Activated T-cell treated with anti-CD3 and anti-CD28 coated beads, Interleukin-2, amount 50 U/mL, for 4 hours (primary cell): ENCODE results near the gene GADD45GIP1. TPM values are rescaled to one million over a fixed set of nuclear protein-coding genes. Genes with fewer than 3 reads are reported as not detected.
"Not testable (repeated sequence)": the region's sequence is repeated elsewhere in the genome, so short reads cannot be mapped to it uniquely, and the experiment has no call there.

Experiments
- ATAC-seq, 2 donors: fragments of 200-7000 bp; cut with Tn5 transposase; one replicate each; pipeline ENCODE4 v1.10.0; 2021
- DNase-seq: peaks from one replicate; pipeline ENCODE4 v3.0.0-alpha.2; 2020
- H3K27me3 Mint-ChIP-seq: one replicate; pipeline ENCODE4 v1.8.0; 2021; ENCODE audit warnings: low read depth, mixed read lengths
- H3K36me3 Mint-ChIP-seq: one replicate; pipeline ENCODE4 v1.8.0; 2022; ENCODE audit warnings: mixed read lengths; ENCODE audit not compliant: insufficient read depth
- H3K4me1 Mint-ChIP-seq: one replicate; pipeline ENCODE4 v1.8.0; 2021; ENCODE audit warnings: low read depth, mixed read lengths
- H3K4me3 Mint-ChIP-seq: one replicate; pipeline ENCODE4 v1.8.0; 2021; ENCODE audit warnings: mild to moderate bottlenecking, moderate library complexity, mixed read lengths
- H3K9me3 Mint-ChIP-seq: one replicate; pipeline ENCODE4 v1.8.0; 2021; ENCODE audit warnings: mixed read lengths
- total RNA-seq, 3 donors: library from RNA; stranded (reverse); gene quantifications; one replicate each; pipeline ENCODE4 v1.2.1, GENCODE V29; 2021

The GADD45GIP1 gene
- total RNA-seq, 3 donors from 2014 or later: 60.5 to 65.2 (median 61.8) TPM

- H3K4me3 Mint-ChIP-seq: peak overlapping the region; percentile 91
- peaks cover 32% of the 10 kb centered on the region for H3K4me1 Mint-ChIP-seq
- H3K9me3 Mint-ChIP-seq: no peaks in the 10 kb centered on the region
- H3K27me3 Mint-ChIP-seq: peaks cover 2% of the 10 kb centered on the region
- H3K36me3 Mint-ChIP-seq: peaks cover 26% of the 10 kb centered on the region
- ATAC-seq: no peak
- DNase-seq: no peak
These were observed 1.0 kb downstream of the GADD45GIP1 start for GRCh38 chr19:12955996-12956395.

GRCh38 chr19:12955575-12955974 is 1.4 kb downstream of the GADD45GIP1 start:
- Mint-ChIP-seq H3K4me1 (peaks cover 32% of the 10 kb centered on the region), H3K36me3 (peaks cover 26% of the 10 kb centered on the region), H3K4me3 (peak overlapping the region; percentile 91)
- not testable (repeated sequence) for H3K9me3 Mint-ChIP-seq, H3K27me3 Mint-ChIP-seq, ATAC-seq, DNase-seq

GRCh38 chr19:12954612-12954962 is 2.4 kb downstream of the GADD45GIP1 start:
- Mint-ChIP-seq H3K4me1 (peaks cover 32% of the 10 kb centered on the region), H3K27me3 (no peaks in the 10 kb centered on the region), H3K9me3 (no peaks in the 10 kb centered on the region), H3K36me3 (peaks cover 33% of the 10 kb centered on the region), H3K4me3 (peak overlapping the region; percentile 54)
- ATAC-seq: no peak
- no peak for DNase-seq

GRCh38 chr19:12953799-12954611 is 3.0 kb downstream of the GADD45GIP1 start:
- Mint-ChIP-seq H3K4me1 (peaks cover 32% of the 10 kb centered on the region), H3K9me3 (no peaks in the 10 kb centered on the region), H3K36me3 (peaks cover 34% of the 10 kb centered on the region), H3K4me3 (peak overlapping the region; percentile 54), H3K27me3 (no peaks in the 10 kb centered on the region)
- ATAC-seq: peak; percentile 19 to 20
- no peak for DNase-seq

- peaks cover 32% of the 10 kb centered on the region for H3K4me1 Mint-ChIP-seq
- no peak for DNase-seq
- ATAC-seq: no peak
- H3K9me3 Mint-ChIP-seq: no peaks in the 10 kb centered on the region
- peaks cover 36% of the 10 kb centered on the region for H3K36me3 Mint-ChIP-seq
- H3K27me3 Mint-ChIP-seq: no peaks in the 10 kb centered on the region
- no peak overlapping the region for H3K4me3 Mint-ChIP-seq
These were observed 3.8 kb downstream of the GADD45GIP1 start for GRCh38 chr19:12953138-12953798.

GRCh38 chr19:12952488-12953137 is 4.4 kb downstream of the GADD45GIP1 start:
- DNase-seq (no peak), ATAC-seq (no peak)
- Mint-ChIP-seq H3K4me3 (no peak overlapping the region), H3K9me3 (no peaks in the 10 kb centered on the region), H3K4me1 (peaks cover 34% of the 10 kb centered on the region), H3K36me3 (peaks cover 40% of the 10 kb centered on the region), H3K27me3 (no peaks in the 10 kb centered on the region)

- Mint-ChIP-seq H3K36me3 (peaks cover 43% of the 10 kb centered on the region), H3K4me1 (peaks cover 33% of the 10 kb centered on the region)
- H3K27me3 Mint-ChIP-seq, ATAC-seq, H3K9me3 Mint-ChIP-seq, DNase-seq, H3K4me3 Mint-ChIP-seq: not testable (repeated sequence)
These were observed 5.0 kb downstream of the GADD45GIP1 start for GRCh38 chr19:12952050-12952449.

GRCh38 chr19:12949363-12950283 is 7.4 kb downstream of the GADD45GIP1 start:
- no peaks in the 10 kb centered on the region for H3K9me3 Mint-ChIP-seq
- no peak overlapping the region for H3K4me3 Mint-ChIP-seq
- ATAC-seq (no peak), DNase-seq (no peak)
- H3K27me3 Mint-ChIP-seq: no peaks in the 10 kb centered on the region
- peaks cover 28% of the 10 kb centered on the region for H3K4me1 Mint-ChIP-seq
- peaks cover 46% of the 10 kb centered on the region for H3K36me3 Mint-ChIP-seq

GRCh38 chr19:12948612-12949362 is 8.2 kb downstream of the GADD45GIP1 start:
- no peak for ATAC-seq
- peaks cover 43% of the 10 kb centered on the region for H3K36me3 Mint-ChIP-seq
- no peak for DNase-seq
- no peaks in the 10 kb centered on the region for H3K9me3 Mint-ChIP-seq
- H3K27me3 Mint-ChIP-seq: no peaks in the 10 kb centered on the region
- H3K4me1 Mint-ChIP-seq: peaks cover 25% of the 10 kb centered on the region
- no peak overlapping the region for H3K4me3 Mint-ChIP-seq

GRCh38 chr19:12947702-12948611 is 9.1 kb downstream of the GADD45GIP1 start:
- DNase-seq: no peak
- peaks cover 45% of the 10 kb centered on the region for H3K36me3 Mint-ChIP-seq
- H3K4me1 Mint-ChIP-seq: peaks cover 29% of the 10 kb centered on the region
- no peaks in the 10 kb centered on the region for H3K27me3 Mint-ChIP-seq
- H3K4me3 Mint-ChIP-seq: peak overlapping the region; percentile 23
- no peak for ATAC-seq
- no peaks in the 10 kb centered on the region for H3K9me3 Mint-ChIP-seq

GRCh38 chr19:12946731-12947496 is 10.1 kb downstream of the GADD45GIP1 start:
- Mint-ChIP-seq H3K36me3 (peaks cover 45% of the 10 kb centered on the region), H3K4me3 (peak overlapping the region; percentile 91), H3K9me3 (no peaks in the 10 kb centered on the region), H3K4me1 (peaks cover 33% of the 10 kb centered on the region), H3K27me3 (no peaks in the 10 kb centered on the region)
- DNase-seq (no peak), ATAC-seq (no peak)

- peak; percentile 74 to 79 for ATAC-seq
- Mint-ChIP-seq H3K36me3 (peaks cover 41% of the 10 kb centered on the region), H3K4me1 (peaks cover 33% of the 10 kb centered on the region), H3K9me3 (no peaks in the 10 kb centered on the region), H3K4me3 (peak overlapping the region; percentile 91), H3K27me3 (no peaks in the 10 kb centered on the region)
- peak; percentile 34 for DNase-seq
These were observed 10.8 kb downstream of the GADD45GIP1 start for GRCh38 chr19:12946092-12946721.
